Germinal center (tissue), 1 donor: ENCODE data around the gene BANP.
"Not testable (repeated sequence)": the region's sequence is repeated elsewhere in the genome, so short reads cannot be mapped to it uniquely, and the experiment has no call there.

Source experiments
- DNase-seq: peaks from one replicate; pipeline ENCODE4 v3.0.0; 2012; ENCODE audit warnings: mixed read lengths, low spot score

BANP gene

GRCh38 chr16:88049561-88050545 is 98.6 kb downstream of the BANP start:
- DNase-seq = no peak

- no peak for DNase-seq
Measured at GRCh38 chr16:88050952-88051660, 99.9 kb downstream of the BANP start.

GRCh38 chr16:88052661-88053060 is 101.4 kb downstream of the BANP start:
- DNase-seq = no peak

GRCh38 chr16:88053479-88053878 is 102.2 kb downstream of the BANP start:
- DNase-seq = not testable (repeated sequence)

GRCh38 chr16:88055356-88055755 is 104.1 kb downstream of the BANP start:
- no peak for DNase-seq

- DNase-seq = no peak
Measured at GRCh38 chr16:88056212-88056611, 105.0 kb downstream of the BANP start.

GRCh38 chr16:88057656-88058055 is 106.4 kb downstream of the BANP start:
- no peak for DNase-seq

- no peak for DNase-seq
Measured at GRCh38 chr16:88058136-88058535, 106.9 kb downstream of the BANP start.

- DNase-seq = no peak
Measured at GRCh38 chr16:88058817-88059216, 107.6 kb downstream of the BANP start.

- no peak for DNase-seq
Measured at GRCh38 chr16:88059701-88060386, 108.6 kb downstream of the BANP start.

- no peak for DNase-seq
Measured at GRCh38 chr16:88060524-88061219, 109.4 kb downstream of the BANP start.

GRCh38 chr16:88061346-88062110 is 110.3 kb downstream of the BANP start:
- DNase-seq = no peak

- no peak for DNase-seq
Measured at GRCh38 chr16:88062341-88063210, 111.3 kb downstream of the BANP start.

- DNase-seq = no peak
Measured at GRCh38 chr16:88063211-88063773, 112.1 kb downstream of the BANP start.

- DNase-seq = no peak
Measured at GRCh38 chr16:88064011-88064888, 113.0 kb downstream of the BANP start.

- no peak for DNase-seq
Measured at GRCh38 chr16:88064889-88065746, 113.9 kb downstream of the BANP start.

GRCh38 chr16:88065747-88066142 is 114.5 kb downstream of the BANP start:
- DNase-seq = no peak

- DNase-seq = no peak
Measured at GRCh38 chr16:88066234-88066633, 115.0 kb downstream of the BANP start.
